Measurements from ENCODE around the gene CPAMD8.
"Not testable (repeated sequence)": the region's sequence is repeated elsewhere in the genome, so short reads cannot be mapped to it uniquely, and the experiment has no call there.

CPAMD8 gene

GRCh38 chr19:16970821-16971220 lies 55.8 kb downstream of the CPAMD8 start:
- no peak overlapping the region for H3K4me3 ChIP-seq (ENCODE audit: severe bottlenecking)
- no peak for TF ChIP-seq CTCF (IDR thresholded peaks at IDR 0.05; ENCODE audit: poor library complexity, severe bottlenecking)
- no peaks in the 10 kb centered on the region for H3K27me3 ChIP-seq (ENCODE audit: insufficient read depth, poor library complexity, severe bottlenecking)
- DNase-seq (ENCODE audit: low spot score) (no peak), ATAC-seq (ENCODE audit: low read depth) (no peak)
- peaks cover 4% of the 10 kb centered on the region for H3K9me3 ChIP-seq (ENCODE audit: severe bottlenecking)
- H3K4me1 ChIP-seq (ENCODE audit: insufficient read depth, poor library complexity, severe bottlenecking) = no peaks in the 10 kb centered on the region
- H3K27ac ChIP-seq (ENCODE audit: poor library complexity, severe bottlenecking) = no peak overlapping the region
- H3K36me3 ChIP-seq (ENCODE audit: low read depth) = no peaks in the 10 kb centered on the region

GRCh38 chr19:16969135-16969534 lies 57.5 kb downstream of the CPAMD8 start:
- H3K9me3 ChIP-seq (ENCODE audit: severe bottlenecking) = peaks cover 4% of the 10 kb centered on the region
- H3K36me3 ChIP-seq (ENCODE audit: low read depth) = no peaks in the 10 kb centered on the region
- ATAC-seq (ENCODE audit: low read depth) (peak; percentile 27; the same call in 1 of the 3 replicates), DNase-seq (ENCODE audit: low spot score) (no peak)
- H3K27ac ChIP-seq (ENCODE audit: poor library complexity, severe bottlenecking) = no peak overlapping the region
- no peak overlapping the region for H3K4me3 ChIP-seq (ENCODE audit: severe bottlenecking)
- H3K4me1 ChIP-seq (ENCODE audit: insufficient read depth, poor library complexity, severe bottlenecking) = no peaks in the 10 kb centered on the region
- no peak for TF ChIP-seq CTCF (IDR thresholded peaks at IDR 0.05; ENCODE audit: poor library complexity, severe bottlenecking)
- H3K27me3 ChIP-seq (ENCODE audit: insufficient read depth, poor library complexity, severe bottlenecking) = no peaks in the 10 kb centered on the region

- H3K4me3 ChIP-seq (ENCODE audit: severe bottlenecking); H3K9me3 ChIP-seq (ENCODE audit: severe bottlenecking); ATAC-seq (ENCODE audit: low read depth); H3K27me3 ChIP-seq (ENCODE audit: insufficient read depth, poor library complexity, severe bottlenecking); H3K36me3 ChIP-seq (ENCODE audit: low read depth); H3K27ac ChIP-seq (ENCODE audit: poor library complexity, severe bottlenecking); DNase-seq (ENCODE audit: low spot score); H3K4me1 ChIP-seq (ENCODE audit: insufficient read depth, poor library complexity, severe bottlenecking): not testable (repeated sequence)
Measured at GRCh38 chr19:16960996-16961822, 65.4 kb downstream of the CPAMD8 start.

GRCh38 chr19:16958277-16958676 lies 68.3 kb downstream of the CPAMD8 start:
- H3K27ac ChIP-seq (ENCODE audit: poor library complexity, severe bottlenecking); ATAC-seq (ENCODE audit: low read depth); H3K27me3 ChIP-seq (ENCODE audit: insufficient read depth, poor library complexity, severe bottlenecking); H3K4me1 ChIP-seq (ENCODE audit: insufficient read depth, poor library complexity, severe bottlenecking); H3K9me3 ChIP-seq (ENCODE audit: severe bottlenecking); DNase-seq (ENCODE audit: low spot score); H3K4me3 ChIP-seq (ENCODE audit: severe bottlenecking); H3K36me3 ChIP-seq (ENCODE audit: low read depth): not testable (repeated sequence)

- H3K36me3 ChIP-seq (ENCODE audit: low read depth) = no peaks in the 10 kb centered on the region
- no peaks in the 10 kb centered on the region for H3K27me3 ChIP-seq (ENCODE audit: insufficient read depth, poor library complexity, severe bottlenecking)
- no peak overlapping the region for H3K27ac ChIP-seq (ENCODE audit: poor library complexity, severe bottlenecking)
Measured at GRCh38 chr19:16957855-16958254, 68.8 kb downstream of the CPAMD8 start.

More at GRCh38 chr19:16957855-16958254, 68.8 kb downstream of the CPAMD8 start:
- DNase-seq (ENCODE audit: low spot score) = no peak
- ATAC-seq (ENCODE audit: low read depth) = no peak
- no peak for TF ChIP-seq CTCF (IDR thresholded peaks at IDR 0.05; ENCODE audit: poor library complexity, severe bottlenecking)
- no peak overlapping the region for H3K4me3 ChIP-seq (ENCODE audit: severe bottlenecking)
- no peaks in the 10 kb centered on the region for H3K9me3 ChIP-seq (ENCODE audit: severe bottlenecking)
- H3K4me1 ChIP-seq (ENCODE audit: insufficient read depth, poor library complexity, severe bottlenecking) = no peaks in the 10 kb centered on the region
